ENCODE data around the gene SHH. TPM values are rescaled to one million over a fixed set of nuclear protein-coding genes. Genes with fewer than 3 reads are reported as not detected.

SHH gene
- total RNA-seq, 1 experiment from 2014 or later, result 0.26 TPM

DNA sequence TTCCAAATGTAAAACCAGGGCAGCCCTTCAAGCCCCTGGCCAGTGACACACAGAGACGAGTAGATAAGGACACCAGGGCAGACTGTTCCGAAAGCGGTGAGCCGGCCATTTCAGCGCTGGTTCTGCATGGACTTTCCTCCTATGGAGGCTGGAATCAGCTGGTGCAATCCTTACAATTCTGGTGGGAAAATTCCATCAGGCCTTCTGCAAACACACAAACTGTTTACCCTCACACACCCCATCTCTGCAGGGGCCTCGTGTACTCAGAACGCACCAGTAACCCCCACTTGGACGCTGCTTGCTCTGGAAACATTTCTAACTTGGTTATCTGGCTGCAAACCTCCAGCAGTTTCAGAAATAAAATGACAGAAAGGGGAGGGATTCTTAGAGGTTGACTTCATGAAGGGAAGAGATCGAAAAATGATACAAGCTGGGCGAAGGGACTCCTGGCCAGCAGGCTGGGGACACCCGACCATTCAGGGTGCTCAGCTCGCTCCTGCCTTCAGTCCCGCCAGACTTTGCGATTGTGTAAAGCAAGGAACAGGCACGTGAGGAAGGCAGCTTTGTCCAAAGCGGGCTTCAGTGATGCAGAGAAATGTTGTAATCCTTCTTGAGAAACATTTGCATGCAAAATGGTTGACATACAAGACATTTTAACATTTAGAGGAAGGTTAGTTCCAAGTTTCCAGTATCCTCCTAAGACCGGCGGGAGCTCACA lies 19.7 kb upstream of the SHH start:
- H3K9me3 Mint-ChIP-seq, result peaks cover 7% of the 10 kb centered on the region
- H3K4me1 Mint-ChIP-seq, result peaks cover 8% of the 10 kb centered on the region
- H3K27ac Mint-ChIP-seq, result no peak overlapping the region
- no peak for TF ChIP-seq ZNF263 (CRISPR knock-in tag; IDR thresholded peaks at IDR 0.05; ENCODE audit: low read depth)
- TF ChIP-seq GABPB1 (CRISPR knock-in tag; IDR thresholded peaks at IDR 0.05), result peak; percentile 64
- ATAC-seq (no peak), DNase-seq (ENCODE audit: low spot score) (no peak)
- POLR2A ChIA-PET, result no interaction called here
- H3K4me3 Mint-ChIP-seq, result no peak overlapping the region
- CTCF ChIA-PET, result no interaction called here
- H3K36me3 Mint-ChIP-seq, result no peaks in the 10 kb centered on the region
- H3K27me3 Mint-ChIP-seq (ENCODE audit: low read depth), result no peaks in the 10 kb centered on the region

DNA sequence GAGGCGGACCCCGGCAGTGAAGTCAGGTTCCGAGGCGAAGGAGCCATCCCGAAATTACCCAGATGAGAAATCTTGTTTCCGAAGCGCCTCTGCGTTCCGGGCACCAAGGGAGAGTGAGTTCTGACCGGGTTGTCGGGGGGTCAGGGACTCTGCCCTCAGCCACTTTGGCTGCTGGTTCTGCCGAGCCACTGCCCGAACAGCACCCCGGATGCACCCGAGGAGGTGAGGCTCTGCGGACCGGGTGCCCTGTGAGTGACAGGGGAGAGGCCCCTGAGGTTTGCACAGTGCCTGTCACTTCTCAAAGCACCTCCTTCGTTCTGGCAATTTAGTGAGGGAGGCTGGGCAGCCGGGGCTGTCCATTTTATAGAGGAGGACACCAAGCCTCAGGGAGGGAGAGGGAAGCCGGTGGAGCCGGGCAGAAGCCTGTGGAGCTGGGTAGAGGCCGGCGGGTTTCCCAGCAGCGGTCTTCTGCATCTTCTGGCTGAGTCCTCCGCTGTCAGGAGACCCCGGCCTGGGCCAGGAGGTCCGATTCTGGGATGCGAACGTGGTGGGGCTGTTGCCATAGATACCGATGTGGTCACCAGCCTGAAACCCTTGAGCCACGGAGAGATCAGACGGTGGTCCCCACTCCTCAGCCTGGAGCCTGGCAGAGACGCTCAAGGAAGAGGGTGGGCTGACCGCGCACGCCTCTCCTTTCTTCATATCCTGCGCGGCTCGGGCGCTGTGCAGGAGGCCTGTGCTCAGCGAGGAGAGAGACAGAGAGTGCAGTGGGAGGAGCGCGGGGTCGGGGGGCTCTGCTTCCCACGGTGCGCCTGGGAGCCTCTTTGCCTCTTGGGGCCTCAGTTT lies 18.9 kb upstream of the SHH start:
- Mint-ChIP-seq H3K27me3 (ENCODE audit: low read depth) (no peaks in the 10 kb centered on the region; the same call in 1 of the 2 replicates), H3K36me3 (no peaks in the 10 kb centered on the region), H3K27ac (no peak overlapping the region), H3K4me3 (no peak overlapping the region), H3K9me3 (peaks cover 7% of the 10 kb centered on the region), H3K4me1 (peaks cover 6% of the 10 kb centered on the region)
- no peak for ATAC-seq
- ChIA-PET CTCF (no interaction called here), POLR2A (no interaction called here)
- TF ChIP-seq JAZF1 (CRISPR knock-in tag; IDR thresholded peaks at IDR 0.05) (no peak), EMX1 (CRISPR knock-in tag; IDR thresholded peaks at IDR 0.05) (no peak), SP1 (CRISPR knock-in tag; conservative IDR thresholded peaks at IDR 0.05) (no peak), RELA (CRISPR knock-in tag; IDR thresholded peaks at IDR 0.05; ENCODE audit: borderline replicate concordance) (no peak), ZNF121 (CRISPR knock-in tag; IDR thresholded peaks at IDR 0.05) (no peak), SMAD4 (CRISPR knock-in tag; IDR thresholded peaks at IDR 0.05) (no peak), CREM (CRISPR knock-in tag; IDR thresholded peaks at IDR 0.05) (no peak), NFATC4 (CRISPR knock-in tag; IDR thresholded peaks at IDR 0.05) (no peak), OVOL2 (CRISPR knock-in tag; IDR thresholded peaks at IDR 0.05; ENCODE audit: borderline replicate concordance) (no peak)
- TF ChIP-seq, protein P1, sequence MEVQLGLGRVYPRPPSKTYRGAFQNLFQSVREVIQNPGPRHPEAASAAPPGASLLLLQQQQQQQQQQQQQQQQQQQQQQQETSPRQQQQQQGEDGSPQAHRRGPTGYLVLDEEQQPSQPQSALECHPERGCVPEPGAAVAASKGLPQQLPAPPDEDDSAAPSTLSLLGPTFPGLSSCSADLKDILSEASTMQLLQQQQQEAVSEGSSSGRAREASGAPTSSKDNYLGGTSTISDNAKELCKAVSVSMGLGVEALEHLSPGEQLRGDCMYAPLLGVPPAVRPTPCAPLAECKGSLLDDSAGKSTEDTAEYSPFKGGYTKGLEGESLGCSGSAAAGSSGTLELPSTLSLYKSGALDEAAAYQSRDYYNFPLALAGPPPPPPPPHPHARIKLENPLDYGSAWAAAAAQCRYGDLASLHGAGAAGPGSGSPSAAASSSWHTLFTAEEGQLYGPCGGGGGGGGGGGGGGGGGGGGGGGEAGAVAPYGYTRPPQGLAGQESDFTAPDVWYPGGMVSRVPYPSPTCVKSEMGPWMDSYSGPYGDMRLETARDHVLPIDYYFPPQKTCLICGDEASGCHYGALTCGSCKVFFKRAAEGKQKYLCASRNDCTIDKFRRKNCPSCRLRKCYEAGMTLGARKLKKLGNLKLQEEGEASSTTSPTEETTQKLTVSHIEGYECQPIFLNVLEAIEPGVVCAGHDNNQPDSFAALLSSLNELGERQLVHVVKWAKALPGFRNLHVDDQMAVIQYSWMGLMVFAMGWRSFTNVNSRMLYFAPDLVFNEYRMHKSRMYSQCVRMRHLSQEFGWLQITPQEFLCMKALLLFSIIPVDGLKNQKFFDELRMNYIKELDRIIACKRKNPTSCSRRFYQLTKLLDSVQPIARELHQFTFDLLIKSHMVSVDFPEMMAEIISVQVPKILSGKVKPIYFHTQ (CRISPR knock-in tag; IDR thresholded peaks at IDR 0.05), result no peak
- TF ChIP-seq, protein P2, sequence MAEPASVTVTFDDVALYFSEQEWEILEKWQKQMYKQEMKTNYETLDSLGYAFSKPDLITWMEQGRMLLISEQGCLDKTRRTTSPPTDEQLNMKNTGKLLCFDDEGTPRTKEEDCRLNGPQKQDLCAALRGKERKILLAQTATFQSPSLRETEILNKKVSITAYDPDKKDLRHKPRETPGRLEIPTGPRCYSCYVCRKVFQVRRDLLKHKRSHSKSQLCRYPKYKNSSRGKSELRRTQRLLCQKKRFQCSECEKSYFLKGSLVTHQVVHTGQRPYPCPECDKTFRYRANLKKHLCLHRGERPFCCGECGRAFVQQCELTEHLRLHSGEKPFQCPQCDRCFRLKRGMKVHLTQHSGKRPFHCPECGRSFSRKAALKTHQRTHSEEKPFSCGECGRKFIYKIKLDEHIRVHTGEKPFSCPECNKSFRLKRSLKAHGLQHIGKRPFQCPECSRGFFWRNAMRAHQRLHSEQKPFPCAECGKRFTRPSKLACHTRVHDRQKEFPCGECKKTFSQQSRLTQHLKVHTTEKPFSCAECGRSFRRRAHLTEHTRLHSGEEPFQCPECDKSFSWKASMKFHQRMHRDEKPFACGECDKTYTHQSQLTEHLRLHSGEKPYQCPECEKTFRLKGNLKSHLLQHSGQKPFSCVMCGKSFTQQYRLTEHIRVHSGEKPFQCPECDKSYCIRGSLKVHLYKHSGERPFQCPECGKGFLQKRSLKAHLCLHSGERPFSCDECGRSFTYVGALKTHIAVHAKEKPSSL (CRISPR knock-in tag; conservative IDR thresholded peaks at IDR 0.05), result no peak
- DNase-seq (ENCODE audit: low spot score), result no peak

DNA sequence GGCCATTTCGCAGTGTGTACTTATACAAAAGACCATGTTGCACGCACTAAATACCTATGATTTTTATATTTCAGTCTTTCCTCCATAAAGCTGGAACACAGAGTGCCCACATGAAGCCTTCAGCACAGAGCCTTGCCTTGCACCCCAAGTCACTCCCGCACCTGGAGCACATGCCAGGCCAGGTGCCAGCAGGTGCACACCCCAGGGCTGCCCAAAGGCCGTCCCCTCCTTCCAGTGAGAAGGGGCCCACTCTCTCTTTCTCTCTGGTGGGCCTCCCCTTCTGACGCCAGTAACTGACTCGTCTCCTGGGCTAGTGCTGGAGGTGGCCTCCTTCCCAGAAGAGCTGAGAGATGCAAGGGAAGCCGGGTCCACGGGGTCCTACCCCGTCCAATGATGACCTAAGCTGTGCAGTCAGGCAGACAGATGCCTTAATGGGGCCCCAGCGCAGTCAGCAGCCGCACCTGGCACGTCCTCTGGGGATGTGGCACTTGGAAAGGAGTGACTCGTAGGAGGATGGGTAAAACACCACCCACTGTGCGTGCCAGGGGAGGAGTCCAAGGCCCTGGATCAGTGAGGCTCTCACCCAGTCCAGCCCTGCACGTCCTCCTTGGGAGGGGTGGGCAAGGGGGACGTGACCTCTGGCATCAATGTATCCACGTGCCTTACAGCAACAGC lies 17.7 kb upstream of the SHH start:
- TF ChIP-seq SMAD4 (CRISPR knock-in tag; IDR thresholded peaks at IDR 0.05), result no peak
- TF ChIP-seq IRF2 (CRISPR knock-in tag; IDR thresholded peaks at IDR 0.05; ENCODE audit: borderline replicate concordance, low read depth), result no peak
- Mint-ChIP-seq H3K4me1 (no peaks in the 10 kb centered on the region), H3K4me3 (no peak overlapping the region), H3K36me3 (no peaks in the 10 kb centered on the region), H3K9me3 (peaks cover 12% of the 10 kb centered on the region), H3K27me3 (ENCODE audit: low read depth) (no peaks in the 10 kb centered on the region; the same call in 1 of the 2 replicates), H3K27ac (no peak overlapping the region)
- DNase-seq (ENCODE audit: low spot score) (no peak), ATAC-seq (no peak)
- ChIA-PET POLR2A (no interaction called here), CTCF (no interaction called here)

Data from WTC11 (cell line).